GM18505 (cell line): Measurements from ENCODE around the gene PRRG4.
"Not testable (repeated sequence)": the region's sequence is repeated elsewhere in the genome, so short reads cannot be mapped to it uniquely, and the experiment has no call there.

Source experiments
- ATAC-seq: cut with Tn5 transposase; IDR thresholded peaks from one replicate; pipeline ENCODE4 v1.9.1; 2021; ENCODE audit not compliant: unreplicated experiment
- POLR2A ChIP-seq: IDR thresholded peaks from 4 replicates; pipeline ENCODE4 v1.6.1; 2011; ENCODE audit warnings: borderline replicate concordance; ENCODE audit not compliant: insufficient read depth, insufficient read length; ENCODE audit errors: extremely low read depth

PRRG4 gene

GRCh38 chr11:32819187-32819586 is 10.5 kb upstream of the PRRG4 start:
- TF ChIP-seq POLR2A, result no peak
- ATAC-seq, result no peak

- no peak for ATAC-seq
Observed at GRCh38 chr11:32820497-32820896, 9.2 kb upstream of the PRRG4 start.

GRCh38 chr11:32821517-32821916 is 8.2 kb upstream of the PRRG4 start:
- no peak for TF ChIP-seq POLR2A
- no peak for ATAC-seq

More at GRCh38 chr11:32820497-32820896, 9.2 kb upstream of the PRRG4 start:
- no peak for TF ChIP-seq POLR2A

DNA sequence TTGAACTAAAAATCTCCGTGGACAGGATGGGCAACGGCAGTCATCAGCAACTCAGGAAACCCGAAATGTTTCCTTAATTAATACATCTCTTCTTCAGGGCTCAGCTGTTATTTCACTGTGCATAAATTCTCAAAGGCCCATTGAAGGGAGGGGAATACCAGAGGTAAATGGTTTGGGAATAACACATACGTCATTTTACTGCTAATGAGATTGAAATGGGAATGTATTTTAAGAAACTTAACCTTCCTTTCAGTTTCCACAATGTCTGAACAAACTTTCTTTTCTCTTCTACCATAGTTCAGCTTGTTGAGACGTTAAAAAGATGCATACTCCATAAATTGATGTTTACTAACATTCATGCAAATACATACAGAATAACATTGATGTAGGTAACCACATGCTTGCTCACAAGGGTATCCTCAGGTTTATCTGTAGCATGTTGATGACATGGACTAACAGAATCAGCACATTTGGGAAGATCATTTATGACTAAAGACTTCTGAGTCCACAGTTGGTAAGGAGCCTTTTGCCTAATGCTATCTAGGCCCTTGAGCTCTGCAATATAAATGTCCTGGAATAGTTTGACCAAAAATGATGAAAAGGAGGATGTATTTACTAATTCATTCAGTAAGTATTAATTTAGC is 7.7 kb upstream of the PRRG4 start:
- ATAC-seq, result no peak

DNA sequence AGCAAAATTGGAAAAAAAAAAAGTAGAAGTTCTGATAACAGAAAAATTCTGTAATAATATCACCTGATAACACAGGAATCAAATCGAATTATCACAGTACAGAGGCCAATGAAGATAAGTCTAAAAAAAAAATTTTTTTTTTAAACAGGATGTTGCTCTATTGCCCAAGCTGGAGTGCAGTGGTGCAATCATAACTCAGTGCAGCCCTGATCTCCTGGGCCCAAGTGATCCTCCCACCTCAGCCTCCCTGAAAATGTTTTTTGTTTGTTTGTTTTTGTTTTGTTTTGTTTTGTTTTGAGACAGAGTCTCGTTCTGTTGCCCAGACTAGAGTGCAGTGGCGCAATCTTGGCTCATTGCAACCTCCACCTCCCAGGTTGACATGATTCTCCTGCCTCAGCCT is 6.1 kb upstream of the PRRG4 start:
- ATAC-seq, result not testable (repeated sequence)

More for the DNA sequence above, 7.7 kb upstream of the PRRG4 start:
- TF ChIP-seq POLR2A, result no peak

GRCh38 chr11:32826113-32826512 is 3.6 kb upstream of the PRRG4 start:
- ATAC-seq, result no peak
- TF ChIP-seq POLR2A, result no peak

GRCh38 chr11:32827276-32827675 is 2.5 kb upstream of the PRRG4 start:
- TF ChIP-seq POLR2A, result no peak
- no peak for ATAC-seq

DNA sequence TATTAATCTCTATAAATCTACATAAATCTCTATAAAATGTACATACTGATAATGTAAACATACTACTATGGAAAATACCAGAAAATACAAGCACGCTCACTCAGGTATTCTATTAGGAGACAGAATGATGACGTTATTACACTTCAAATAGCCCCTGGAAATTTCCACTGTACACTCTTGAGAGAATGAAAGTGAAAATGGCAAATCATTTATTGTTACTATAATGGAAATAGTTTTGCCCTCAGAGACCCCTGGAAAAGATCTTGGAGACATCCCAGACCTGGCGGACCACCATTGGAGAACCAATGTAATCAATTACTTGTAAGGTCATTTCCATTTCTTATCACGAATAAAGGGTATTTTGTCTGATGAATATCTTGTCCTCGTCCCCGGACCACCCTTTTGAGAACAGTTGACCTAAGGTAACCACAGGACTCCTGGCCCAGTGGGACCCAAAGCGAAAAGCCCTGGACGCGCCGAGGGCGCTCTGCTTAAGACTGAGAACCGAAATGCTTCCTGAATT is 509 bp upstream of the PRRG4 start:
- TF ChIP-seq POLR2A, result no peak
- ATAC-seq, result peak; percentile 47

DNA sequence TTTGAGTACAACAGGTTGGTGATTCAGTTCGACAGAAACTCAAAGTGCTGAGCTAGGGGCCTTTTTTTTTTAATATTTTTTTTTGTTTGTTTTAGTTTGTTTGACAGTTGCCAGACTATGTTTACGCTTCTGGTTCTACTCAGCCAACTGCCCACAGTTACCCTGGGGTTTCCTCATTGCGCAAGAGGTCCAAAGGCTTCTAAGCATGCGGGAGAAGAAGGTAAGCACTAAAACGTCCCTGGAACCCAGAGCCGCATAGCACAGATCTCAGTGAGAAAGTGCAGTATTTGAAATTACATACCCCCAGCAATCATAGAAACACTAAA is 649 bp downstream of the PRRG4 start:
- no peak for ATAC-seq
- no peak for TF ChIP-seq POLR2A

DNA sequence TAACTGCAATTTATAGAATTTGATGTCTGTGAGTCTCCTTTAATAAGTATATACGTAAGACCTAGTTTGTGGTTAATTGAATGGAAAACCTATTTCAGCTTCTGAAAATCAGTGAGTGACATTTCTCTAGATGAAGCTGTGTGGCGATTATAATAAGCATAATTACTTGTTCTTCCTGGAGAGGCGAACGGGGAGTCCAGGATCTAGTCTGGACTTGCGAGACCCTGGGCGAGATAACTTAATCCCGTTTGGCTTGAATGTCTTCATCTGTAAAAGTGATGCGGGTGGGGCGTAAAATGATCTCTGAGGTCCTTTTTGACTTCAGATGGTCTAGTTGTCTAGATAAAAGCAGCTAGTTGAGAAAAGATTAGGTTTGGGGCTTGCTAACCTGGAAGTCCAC is 1.1 kb downstream of the PRRG4 start:
- no peak for ATAC-seq
- no peak for TF ChIP-seq POLR2A

GRCh38 chr11:32831221-32831620 is 1.5 kb downstream of the PRRG4 start:
- no peak for ATAC-seq
- no peak for TF ChIP-seq POLR2A

GRCh38 chr11:32833921-32834320 is 4.2 kb downstream of the PRRG4 start:
- no peak for ATAC-seq
- TF ChIP-seq POLR2A, result no peak

- no peak for ATAC-seq
- no peak for TF ChIP-seq POLR2A
Observed at GRCh38 chr11:32836946-32837345, 7.2 kb downstream of the PRRG4 start.

DNA sequence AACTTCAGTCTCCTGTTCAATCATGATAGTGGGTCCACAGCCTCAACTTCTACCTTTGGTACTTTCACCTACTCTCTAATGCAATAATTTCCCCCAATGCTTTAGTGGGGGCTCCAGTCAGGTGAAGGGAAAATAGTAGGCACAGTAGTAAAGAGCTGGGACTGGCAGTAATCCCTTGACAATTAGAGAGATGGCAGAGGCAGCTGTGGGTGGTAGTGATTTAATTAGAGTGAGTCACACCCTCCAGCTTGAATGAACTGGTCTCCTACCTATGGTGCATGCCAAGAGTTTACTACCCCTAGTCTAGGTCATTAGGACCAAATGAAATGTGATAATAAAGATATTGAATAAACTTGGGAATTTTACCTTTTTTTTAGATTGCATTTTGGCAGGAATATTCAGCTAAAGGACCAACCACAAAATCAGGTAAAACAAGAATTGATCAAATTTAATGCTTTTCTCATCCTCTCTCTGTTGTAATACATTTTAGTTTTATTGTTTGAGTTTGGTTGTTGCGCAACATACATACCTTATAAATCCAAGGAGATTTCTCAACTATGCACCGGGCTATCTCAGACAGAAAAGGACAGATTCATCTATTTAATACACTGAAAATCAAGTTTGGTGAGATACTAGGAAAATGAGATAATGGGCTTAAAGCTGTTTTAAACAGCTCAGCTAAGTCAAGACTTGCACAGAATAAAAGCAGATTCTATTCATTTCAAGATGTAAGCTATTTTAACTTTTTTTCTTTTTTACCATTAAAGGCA is 9.0 kb downstream of the PRRG4 start:
- ATAC-seq, result no peak
- TF ChIP-seq POLR2A, result no peak

DNA sequence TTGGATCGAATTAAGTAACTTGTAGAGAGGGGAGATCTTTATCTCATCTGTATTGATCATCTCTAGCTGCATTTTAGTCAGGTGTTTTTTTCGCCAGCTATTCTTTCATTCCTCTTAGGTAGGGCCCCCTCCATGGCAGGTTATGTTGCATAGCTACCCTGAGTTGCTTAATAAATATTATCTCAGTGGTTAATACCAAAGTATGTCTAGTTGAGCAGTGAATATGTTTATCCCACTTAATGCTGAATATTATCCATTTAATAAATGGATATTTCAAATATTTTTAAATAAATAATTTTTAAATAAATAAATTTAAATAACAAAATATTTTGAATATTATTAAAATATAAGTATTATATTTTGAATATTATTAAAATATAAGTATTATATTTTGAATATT is 9.6 kb downstream of the PRRG4 start:
- no peak for ATAC-seq

DNA sequence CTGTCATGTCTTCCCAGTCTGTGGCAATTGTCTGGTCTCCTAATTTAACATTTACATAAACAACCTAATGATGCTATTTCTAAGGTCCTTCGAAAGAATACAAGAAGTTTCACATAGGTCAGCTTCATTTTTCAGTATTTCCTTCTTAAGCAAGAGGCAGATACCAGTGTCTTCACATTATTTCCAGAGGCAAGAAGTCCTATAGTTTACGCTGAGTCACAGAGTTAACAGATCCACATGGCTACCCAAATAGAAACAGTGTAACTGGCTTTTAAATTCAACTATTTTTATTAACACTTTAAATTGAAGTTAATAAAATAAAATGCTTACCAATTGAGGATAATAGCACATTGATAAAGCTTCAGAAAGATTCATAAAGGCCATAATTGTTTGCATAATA is 10.9 kb downstream of the PRRG4 start:
- ATAC-seq, result no peak
- no peak for TF ChIP-seq POLR2A

More for the DNA sequence above, 9.6 kb downstream of the PRRG4 start:
- TF ChIP-seq POLR2A, result no peak
